D721Med (cell line): Measurements from ENCODE around the gene ARID5A.

Experiments
- DNase-seq: peaks from one replicate; pipeline ENCODE4 v3.0.0; 2011; ENCODE audit warnings: low spot score; ENCODE audit not compliant: insufficient read length
- FAIRE-seq: peaks from 2 replicates; lab custom pipeline; 2011; peaks lifted over from hg19 to GRCh38; lab: Jason Lieb, UNC
- TF ChIP-seq, protein P1 (sequence below): IDR thresholded peaks from 2 replicates; pipeline ENCODE4 v1.5.1; 2012; ENCODE audit warnings: mild to moderate bottlenecking, control low read depth; ENCODE audit not compliant: insufficient read depth; ENCODE audit errors: missing control alignments

ARID5A gene

GRCh38 chr2:96528700-96529375 is 7.7 kb upstream of the ARID5A start:
- DNase-seq = no peak
- FAIRE-seq = no peak
- TF ChIP-seq, protein P1, sequence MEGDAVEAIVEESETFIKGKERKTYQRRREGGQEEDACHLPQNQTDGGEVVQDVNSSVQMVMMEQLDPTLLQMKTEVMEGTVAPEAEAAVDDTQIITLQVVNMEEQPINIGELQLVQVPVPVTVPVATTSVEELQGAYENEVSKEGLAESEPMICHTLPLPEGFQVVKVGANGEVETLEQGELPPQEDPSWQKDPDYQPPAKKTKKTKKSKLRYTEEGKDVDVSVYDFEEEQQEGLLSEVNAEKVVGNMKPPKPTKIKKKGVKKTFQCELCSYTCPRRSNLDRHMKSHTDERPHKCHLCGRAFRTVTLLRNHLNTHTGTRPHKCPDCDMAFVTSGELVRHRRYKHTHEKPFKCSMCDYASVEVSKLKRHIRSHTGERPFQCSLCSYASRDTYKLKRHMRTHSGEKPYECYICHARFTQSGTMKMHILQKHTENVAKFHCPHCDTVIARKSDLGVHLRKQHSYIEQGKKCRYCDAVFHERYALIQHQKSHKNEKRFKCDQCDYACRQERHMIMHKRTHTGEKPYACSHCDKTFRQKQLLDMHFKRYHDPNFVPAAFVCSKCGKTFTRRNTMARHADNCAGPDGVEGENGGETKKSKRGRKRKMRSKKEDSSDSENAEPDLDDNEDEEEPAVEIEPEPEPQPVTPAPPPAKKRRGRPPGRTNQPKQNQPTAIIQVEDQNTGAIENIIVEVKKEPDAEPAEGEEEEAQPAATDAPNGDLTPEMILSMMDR = no peak

- DNase-seq = no peak
- TF ChIP-seq, protein P1 = no peak
- no peak for FAIRE-seq
These were observed 7.0 kb upstream of the ARID5A start for GRCh38 chr2:96529376-96530143.

DNA sequence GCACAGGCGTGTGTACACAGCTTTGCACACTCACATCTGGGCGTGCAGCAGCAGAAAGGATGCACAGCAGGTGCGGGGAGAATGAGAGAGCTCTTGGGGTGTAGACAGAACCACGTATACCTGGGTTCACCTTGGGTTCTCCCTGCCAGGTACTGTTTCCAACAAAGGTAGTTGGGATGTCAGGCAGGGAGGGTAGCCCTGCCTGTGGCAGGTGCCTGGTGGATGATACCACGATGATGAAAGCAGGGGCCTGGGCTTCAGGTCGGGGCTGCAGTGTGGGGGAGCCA is 6.5 kb upstream of the ARID5A start:
- FAIRE-seq (no peak), DNase-seq (no peak)
- TF ChIP-seq, protein P1 = no peak

DNA sequence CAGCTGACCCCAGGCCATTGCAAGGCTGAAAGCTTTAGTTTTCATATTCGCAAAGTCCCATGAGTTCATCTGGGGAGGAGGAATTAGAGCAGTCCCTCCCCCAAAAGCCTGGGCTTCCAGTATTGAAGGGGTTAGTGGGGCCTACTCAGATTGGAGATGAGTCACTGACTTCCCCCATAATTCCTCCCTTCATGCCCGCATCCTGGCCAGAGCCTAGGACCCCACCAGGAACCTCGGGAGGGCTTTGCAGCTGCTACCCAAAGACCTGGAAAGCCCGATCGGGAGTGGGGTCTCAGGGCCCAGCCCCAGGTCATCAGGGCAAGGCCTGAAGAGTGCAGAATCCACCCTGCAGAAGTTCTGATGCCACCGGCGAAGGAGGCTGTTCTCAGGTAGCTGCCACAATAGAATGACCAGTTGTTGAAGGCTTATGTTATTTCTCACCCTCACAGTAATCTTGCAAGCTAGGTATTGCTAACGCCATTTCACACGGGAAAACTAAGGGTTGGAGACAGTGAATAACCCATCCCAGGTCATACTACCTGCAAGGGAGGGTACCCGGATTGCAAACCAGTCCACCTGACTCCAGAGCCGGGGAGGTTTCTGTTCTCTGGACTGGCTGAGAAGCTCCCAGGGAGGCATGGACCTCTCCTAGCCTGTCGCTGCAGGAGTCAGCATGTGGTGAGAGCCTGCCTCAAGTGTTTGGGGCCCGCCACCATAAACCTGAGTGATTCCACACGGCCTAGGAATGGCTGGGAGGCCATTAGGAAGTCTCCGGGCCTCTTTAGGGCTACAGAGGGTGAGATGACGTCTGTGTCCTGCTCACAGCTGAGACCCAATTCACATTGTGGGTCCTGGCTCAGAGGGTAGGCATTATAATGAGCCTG is 5.8 kb upstream of the ARID5A start:
- DNase-seq (no peak), FAIRE-seq (no peak)
- TF ChIP-seq, protein P1 = no peak

DNA sequence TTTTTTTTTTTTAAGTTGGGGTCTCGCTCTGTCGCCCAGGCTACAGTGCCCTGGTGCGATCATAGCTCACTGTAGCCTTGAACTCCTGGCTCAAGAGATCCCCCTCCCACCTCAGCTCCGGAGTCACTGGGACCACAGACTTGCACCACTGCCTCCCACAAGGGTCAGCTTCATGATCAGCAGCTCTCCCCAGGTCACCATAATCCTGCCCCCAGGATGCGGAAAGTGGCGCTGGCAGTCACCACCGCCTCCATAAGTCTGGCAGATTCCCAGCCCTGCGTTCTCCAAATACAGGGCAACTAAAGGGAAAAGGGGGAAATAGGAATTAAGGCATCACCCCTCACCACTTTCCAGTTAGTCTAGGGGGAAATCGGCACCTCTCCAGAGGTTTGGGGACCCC is 5.2 kb upstream of the ARID5A start:
- TF ChIP-seq, protein P1 = no peak
- DNase-seq (no peak), FAIRE-seq (no peak)

DNA sequence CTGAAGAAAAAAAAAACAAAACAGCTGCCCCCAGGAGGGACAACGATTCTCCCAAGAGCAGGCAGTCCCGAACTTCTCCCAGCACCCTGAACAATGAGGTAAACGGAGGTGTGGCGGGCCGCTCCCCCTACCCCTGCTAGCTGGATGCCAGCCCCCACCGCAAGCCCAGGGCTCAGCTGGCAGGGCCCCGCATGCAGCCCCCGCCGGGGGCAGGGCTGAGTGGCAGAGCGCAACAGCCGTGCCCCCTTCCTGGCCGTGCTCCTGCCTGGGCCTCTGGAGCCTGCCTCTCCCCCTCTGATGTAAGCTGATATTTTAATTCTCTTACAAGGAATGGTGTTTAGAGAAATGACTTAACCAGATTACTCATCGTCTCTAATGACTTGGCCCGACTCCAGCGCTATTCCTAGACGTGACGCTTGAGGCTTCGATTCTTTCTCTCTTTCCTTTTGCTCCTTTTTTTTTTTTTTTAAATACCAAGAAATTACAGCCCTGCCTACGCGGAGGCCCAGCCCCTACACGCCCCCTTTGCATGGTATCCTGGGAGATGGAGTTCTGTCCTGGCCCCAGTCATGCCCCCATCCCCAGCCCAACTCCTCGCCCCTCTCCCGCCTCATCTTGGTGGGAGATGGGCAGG is 4.6 kb upstream of the ARID5A start:
- DNase-seq (peak; percentile 91), FAIRE-seq (no peak)
- TF ChIP-seq, protein P1 = no peak
